BLaER1 (cell line): ENCODE results near the gene CCDC97.

ENCODE experiments used
- H3K27ac ChIP-seq: shearing (Covaris generic); formaldehyde crosslinking; 2 replicates; pipeline ENCODE4 v1.8.1; 2022
- H3K27me3 ChIP-seq: shearing (Covaris generic); formaldehyde crosslinking; 2 replicates; pipeline ENCODE4 v1.8.1; 2022
- H3K36me3 ChIP-seq: shearing (Covaris generic); formaldehyde crosslinking; 2 replicates; pipeline ENCODE4 v1.8.1; 2022
- H3K4me1 ChIP-seq: shearing (Covaris generic); formaldehyde crosslinking; 2 replicates; pipeline ENCODE4 v1.8.1; 2022
- H3K4me2 ChIP-seq: shearing (Covaris generic); formaldehyde crosslinking; 2 replicates; pipeline ENCODE4 v1.8.1; 2022
- H3K4me3 ChIP-seq: shearing (Covaris generic); formaldehyde crosslinking; 2 replicates; pipeline ENCODE4 v1.8.1; 2022
- H3K9ac ChIP-seq: shearing (Covaris generic); formaldehyde crosslinking; 2 replicates; pipeline ENCODE4 v1.8.1; 2022
- H3K9me3 ChIP-seq: shearing (Covaris generic); formaldehyde crosslinking; 2 replicates; pipeline ENCODE4 v1.8.1; 2022
- H4K20me1 ChIP-seq: shearing (Covaris generic); formaldehyde crosslinking; 2 replicates; pipeline ENCODE4 v1.8.1; 2022
- Cebpa-rat ChIP-seq: shearing (Covaris generic); IDR thresholded peaks from 2 replicates; pipeline ENCODE4 v1.8.1; 2022

The CCDC97 gene

GRCh38 chr19:41307090-41307875 lies 2.7 kb upstream of the CCDC97 start:
- Histone ChIP-seq H3K4me2 (peak overlapping the region; percentile 97), H3K9me3 (no peaks in the 10 kb centered on the region), H4K20me1 (peaks cover 66% of the 10 kb centered on the region), H3K27ac (peak overlapping the region; percentile 83), H3K27me3 (no peaks in the 10 kb centered on the region), H3K4me3 (peak overlapping the region; percentile 18), H3K9ac (peak overlapping the region; percentile 73), H3K36me3 (peaks cover 58% of the 10 kb centered on the region), H3K4me1 (peaks cover 93% of the 10 kb centered on the region)
- TF ChIP-seq Cebpa-rat = no peak

DNA sequence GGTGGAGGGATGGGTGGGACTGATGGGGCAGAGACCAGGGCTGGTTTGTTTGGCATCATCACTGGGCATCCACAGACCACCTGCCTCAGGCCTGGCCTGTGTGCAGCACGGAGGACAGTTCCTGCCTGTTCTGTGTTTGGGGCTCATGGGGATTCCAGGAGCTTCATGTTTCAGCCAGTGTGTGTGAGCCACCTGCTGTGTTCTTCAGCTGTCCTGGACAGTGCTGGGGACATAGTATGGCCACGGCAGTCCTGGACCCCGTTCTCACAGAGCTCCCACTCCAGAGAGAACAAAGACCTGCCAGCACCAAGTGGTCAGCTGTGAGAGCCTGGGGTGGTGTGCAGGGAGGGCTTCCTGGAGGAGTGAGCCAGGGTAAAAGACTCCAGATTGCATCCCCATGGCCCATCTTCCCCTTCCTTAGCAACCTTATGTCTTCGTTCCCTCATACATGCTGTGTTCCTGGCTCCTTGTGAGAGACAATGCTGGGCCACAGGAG lies 2.0 kb upstream of the CCDC97 start:
- Histone ChIP-seq H3K4me2 (peak overlapping the region; percentile 97), H3K9me3 (no peaks in the 10 kb centered on the region), H4K20me1 (peaks cover 66% of the 10 kb centered on the region), H3K36me3 (peaks cover 61% of the 10 kb centered on the region), H3K4me1 (peaks cover 93% of the 10 kb centered on the region), H3K9ac (peak overlapping the region; percentile 73), H3K27me3 (no peaks in the 10 kb centered on the region), H3K4me3 (peak overlapping the region; percentile 18; the same call in 1 of the 2 replicates), H3K27ac (peak overlapping the region; percentile 83)
- no peak for TF ChIP-seq Cebpa-rat

- Histone ChIP-seq H3K27me3 (no peaks in the 10 kb centered on the region), H3K4me3 (peak overlapping the region; percentile 82; the same call in 1 of the 2 replicates), H3K9ac (peak overlapping the region; percentile 96), H3K36me3 (peaks cover 61% of the 10 kb centered on the region), H4K20me1 (peaks cover 66% of the 10 kb centered on the region), H3K27ac (peak overlapping the region; percentile 97), H3K4me1 (peaks cover 91% of the 10 kb centered on the region), H3K9me3 (no peaks in the 10 kb centered on the region), H3K4me2 (peak overlapping the region; percentile 97)
- TF ChIP-seq Cebpa-rat = no peak
These were observed 1.4 kb upstream of the CCDC97 start for GRCh38 chr19:41308450-41309179.

DNA sequence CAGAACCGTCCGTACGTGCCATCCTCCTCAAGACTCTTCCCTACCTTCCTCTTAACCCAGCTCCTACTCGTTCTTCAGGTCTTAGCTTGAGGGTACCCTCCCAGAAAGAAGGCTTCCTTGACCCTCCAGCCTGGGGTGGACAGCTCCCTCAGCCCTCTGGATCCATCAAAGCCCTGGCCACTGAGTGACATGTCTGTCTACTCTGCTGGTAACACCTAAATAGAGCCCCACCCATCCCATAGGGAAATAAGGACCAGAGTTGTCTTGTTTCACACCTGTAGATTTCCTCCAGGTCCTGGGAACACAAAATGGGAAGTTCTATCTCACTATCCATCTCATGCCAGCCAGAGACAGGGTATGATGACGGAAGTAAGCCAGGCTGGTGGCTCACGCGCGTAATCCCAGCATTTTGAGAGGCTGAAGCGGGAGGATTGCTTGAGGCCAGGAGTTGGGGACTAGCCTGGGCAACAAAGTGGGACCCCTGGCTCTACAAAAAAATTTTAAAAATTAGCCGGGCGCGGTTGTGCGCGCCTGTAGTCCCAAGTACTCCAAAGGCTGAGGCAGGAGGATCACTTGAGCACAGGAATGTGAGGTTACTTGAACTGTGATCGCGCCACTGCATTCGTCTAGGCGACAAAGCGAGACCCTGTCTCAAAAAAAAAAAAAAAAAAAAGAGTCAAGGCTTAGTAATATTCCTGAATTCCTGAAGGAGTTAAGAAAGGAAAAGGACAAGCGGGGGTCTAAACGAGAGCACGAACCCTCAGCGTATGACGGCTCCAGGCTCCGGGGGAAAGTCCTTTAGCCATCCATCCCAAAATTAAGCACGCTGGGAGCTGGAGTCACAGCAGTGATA lies 566 bp upstream of the CCDC97 start:
- H3K27me3 ChIP-seq = no peaks in the 10 kb centered on the region
- H3K36me3 ChIP-seq = peaks cover 61% of the 10 kb centered on the region
- peaks cover 66% of the 10 kb centered on the region for H4K20me1 ChIP-seq
- peak overlapping the region; percentile 96 for H3K9ac ChIP-seq
- TF ChIP-seq Cebpa-rat = no peak
- H3K27ac ChIP-seq = peak overlapping the region; percentile 97
- H3K4me1 ChIP-seq = peaks cover 84% of the 10 kb centered on the region
- peak overlapping the region; percentile 82 for H3K4me3 ChIP-seq
- H3K9me3 ChIP-seq = no peaks in the 10 kb centered on the region
- H3K4me2 ChIP-seq = peak overlapping the region; percentile 97

DNA sequence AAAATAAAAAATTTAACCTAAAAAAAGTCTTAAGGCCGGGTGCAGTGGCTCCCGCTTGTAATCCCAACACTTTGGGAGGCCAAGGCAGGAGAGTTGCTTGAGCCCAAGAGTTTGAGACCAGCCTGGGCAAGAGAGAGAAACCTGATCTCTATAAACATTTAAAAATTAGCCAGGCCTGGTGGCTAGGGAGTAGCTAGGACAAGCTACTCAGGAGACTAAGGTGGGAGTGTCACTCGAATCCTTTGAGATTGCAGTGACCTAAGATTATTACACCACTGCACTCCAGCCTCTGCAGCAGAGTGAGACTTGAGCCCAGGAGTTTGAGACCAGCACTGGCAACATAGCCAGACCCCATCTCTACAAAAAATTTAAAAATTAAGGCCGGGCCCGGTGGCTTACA lies 1.1 kb downstream of the CCDC97 start:
- peak overlapping the region; percentile 97 for H3K4me2 ChIP-seq
- TF ChIP-seq Cebpa-rat = no peak
- H3K36me3 ChIP-seq = peaks cover 61% of the 10 kb centered on the region
- H3K4me3 ChIP-seq = peak overlapping the region; percentile 82
- peaks cover 67% of the 10 kb centered on the region for H3K4me1 ChIP-seq
- peak overlapping the region; percentile 96 for H3K9ac ChIP-seq
- peak overlapping the region; percentile 97 for H3K27ac ChIP-seq
- H3K9me3 ChIP-seq = no peaks in the 10 kb centered on the region
- H3K27me3 ChIP-seq = no peaks in the 10 kb centered on the region
- peaks cover 64% of the 10 kb centered on the region for H4K20me1 ChIP-seq

GRCh38 chr19:41311613-41312012 lies 1.6 kb downstream of the CCDC97 start:
- Histone ChIP-seq H3K4me3 (peak overlapping the region; percentile 82; the same call in 1 of the 2 replicates), H4K20me1 (peaks cover 62% of the 10 kb centered on the region), H3K4me1 (peaks cover 61% of the 10 kb centered on the region), H3K9me3 (no peaks in the 10 kb centered on the region), H3K4me2 (peak overlapping the region; percentile 97), H3K36me3 (peaks cover 61% of the 10 kb centered on the region), H3K9ac (peak overlapping the region; percentile 96; the same call in 1 of the 2 replicates), H3K27ac (no peak overlapping the region), H3K27me3 (no peaks in the 10 kb centered on the region)
- TF ChIP-seq Cebpa-rat = no peak

- H3K36me3 ChIP-seq = peaks cover 97% of the 10 kb centered on the region
- peaks cover 24% of the 10 kb centered on the region for H3K4me1 ChIP-seq
- peaks cover 78% of the 10 kb centered on the region for H4K20me1 ChIP-seq
These were observed 6.4 kb downstream of the CCDC97 start for GRCh38 chr19:41316306-41316920.

DNA sequence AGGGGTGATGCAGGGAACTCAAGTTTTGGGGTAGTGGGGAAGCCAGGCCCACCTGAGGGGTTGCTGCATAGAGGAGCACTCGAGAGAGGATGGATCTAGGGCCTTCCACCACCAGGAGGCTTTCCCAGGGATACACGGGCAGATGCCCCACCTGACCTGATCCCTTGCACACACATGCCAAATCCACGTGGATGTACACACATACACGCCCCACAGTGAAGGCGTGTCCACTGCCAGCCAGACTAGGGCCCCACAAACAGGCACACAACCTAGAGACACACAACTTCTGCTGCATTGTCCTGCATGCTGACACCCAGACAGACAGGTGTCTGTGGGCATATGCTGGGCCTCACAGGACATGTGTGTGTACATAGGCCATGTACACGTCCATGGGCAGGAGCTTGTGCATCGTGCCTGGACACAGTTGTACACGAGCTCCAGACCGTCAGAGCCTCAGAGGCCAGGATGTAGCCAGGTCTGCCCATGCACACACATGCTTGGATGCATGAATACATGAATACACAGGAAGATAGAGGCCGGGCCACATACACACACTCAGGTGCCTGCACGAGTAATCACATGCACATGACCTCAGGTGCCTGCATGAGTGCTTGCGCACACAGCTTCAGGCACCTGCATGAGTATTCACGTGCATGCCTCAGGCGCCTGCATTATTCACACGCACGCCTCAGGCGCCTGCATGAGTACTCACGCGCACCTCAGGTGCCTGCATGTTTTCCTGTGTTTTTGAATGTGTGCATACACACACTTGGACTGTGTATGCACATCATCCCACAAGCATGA lies 8.9 kb downstream of the CCDC97 start:
- H3K9ac ChIP-seq = no peak overlapping the region
- no peaks in the 10 kb centered on the region for H3K9me3 ChIP-seq
- no peak overlapping the region for H3K27ac ChIP-seq
- no peak overlapping the region for H3K4me2 ChIP-seq
- no peaks in the 10 kb centered on the region for H3K27me3 ChIP-seq
- no peak for TF ChIP-seq Cebpa-rat
- peaks cover 28% of the 10 kb centered on the region for H3K4me1 ChIP-seq
- H4K20me1 ChIP-seq = peaks cover 82% of the 10 kb centered on the region
- H3K4me3 ChIP-seq = no peak overlapping the region
- H3K36me3 ChIP-seq = peaks cover 92% of the 10 kb centered on the region

More at GRCh38 chr19:41316306-41316920, 6.4 kb downstream of the CCDC97 start:
- Histone ChIP-seq H3K27me3 (no peaks in the 10 kb centered on the region), H3K27ac (no peak overlapping the region), H3K9me3 (no peaks in the 10 kb centered on the region), H3K4me3 (no peak overlapping the region), H3K4me2 (no peak overlapping the region), H3K9ac (no peak overlapping the region)
- no peak for TF ChIP-seq Cebpa-rat
